Measurements from ENCODE around the gene BCAS4. TPM values are rescaled to one million over a fixed set of nuclear protein-coding genes. Genes with fewer than 3 reads are reported as not detected.
"Not testable (repeated sequence)": the region's sequence is repeated elsewhere in the genome, so short reads cannot be mapped to it uniquely, and the experiment has no call there.

The BCAS4 gene
- total RNA-seq, 2 experiments from 2014 or later = 11.0 to 11.6 TPM

GRCh38 chr20:50879649-50880550 lies 85.0 kb downstream of the BCAS4 start:
- peaks cover 5% of the 10 kb centered on the region for H3K9me3 Mint-ChIP-seq
- no peak overlapping the region for H3K4me3 Mint-ChIP-seq
- no peaks in the 10 kb centered on the region for H3K27me3 Mint-ChIP-seq
- no peak for DNase-seq
- no peaks in the 10 kb centered on the region for H3K4me1 Mint-ChIP-seq (ENCODE audit: low read depth)
- intact Hi-C loops (cut with micrococcal nuclease) = no loop called here
- CTCF ChIA-PET = no interaction called here
- POLR2A ChIA-PET = no interaction called here
- no peaks in the 10 kb centered on the region for H3K36me3 Mint-ChIP-seq
- no peak overlapping the region for H3K27ac Mint-ChIP-seq

DNA sequence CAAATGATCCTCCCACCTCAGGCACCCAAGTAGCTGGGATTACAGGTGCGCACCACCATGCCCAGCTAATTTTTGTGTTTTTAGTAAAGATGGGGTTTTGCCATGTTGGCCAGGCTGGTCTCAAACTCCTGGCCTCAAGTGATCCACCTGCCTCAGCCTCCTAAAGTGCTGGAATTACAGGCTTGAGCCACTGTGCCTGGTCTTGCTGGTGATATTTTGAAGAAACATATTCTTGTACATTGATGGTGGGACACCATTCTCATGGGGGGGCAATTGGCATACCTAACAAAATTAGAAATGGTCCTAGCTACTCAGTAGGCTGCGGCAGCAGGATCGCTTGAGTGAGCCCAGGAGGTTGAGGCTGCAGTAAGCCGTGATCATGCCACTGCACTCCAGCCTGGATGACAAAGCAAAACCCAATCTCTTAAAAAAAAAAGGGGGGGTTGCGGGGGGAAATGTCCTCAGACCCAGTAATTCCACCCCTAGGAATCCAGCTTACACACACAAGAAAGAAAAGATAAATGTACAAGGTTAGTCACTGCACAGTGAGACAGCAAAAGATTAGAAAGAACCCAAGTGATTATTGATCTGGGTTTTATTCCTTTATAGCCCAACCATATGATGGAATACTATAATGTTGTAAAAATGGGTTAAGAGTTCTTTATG lies 87.0 kb downstream of the BCAS4 start:
- H3K27ac Mint-ChIP-seq; DNase-seq; H3K36me3 Mint-ChIP-seq; H3K4me3 Mint-ChIP-seq; H3K4me1 Mint-ChIP-seq (ENCODE audit: low read depth); intact Hi-C loops (cut with micrococcal nuclease); H3K9me3 Mint-ChIP-seq; POLR2A ChIA-PET; H3K27me3 Mint-ChIP-seq: not testable (repeated sequence)
- CTCF ChIA-PET = interaction anchor here (1.3 kb wide), 1 partner anchor 48 kb away, joined by 3 read pairs; no protein-coding TSS in a partner anchor

GRCh38 chr20:50883856-50884255 lies 89.0 kb downstream of the BCAS4 start:
- Mint-ChIP-seq H3K36me3 (peaks cover 2% of the 10 kb centered on the region), H3K4me1 (ENCODE audit: low read depth) (no peaks in the 10 kb centered on the region), H3K9me3 (peaks cover 5% of the 10 kb centered on the region), H3K4me3 (no peak overlapping the region), H3K27me3 (no peaks in the 10 kb centered on the region), H3K27ac (no peak overlapping the region)
- ChIA-PET POLR2A (no interaction called here), CTCF (no interaction called here)
- DNase-seq = no peak
- intact Hi-C loops (cut with micrococcal nuclease) = no loop called here

GRCh38 chr20:50885068-50885467 lies 90.2 kb downstream of the BCAS4 start:
- peaks cover 5% of the 10 kb centered on the region for H3K9me3 Mint-ChIP-seq
- ChIA-PET POLR2A (interaction anchor here (0.8 kb wide), 1 partner anchor 63 kb away, joined by 4 read pairs; no protein-coding TSS in a partner anchor), CTCF (interaction anchor here (1.1 kb wide), 1 partner anchor 44 kb away, joined by 3 read pairs; no protein-coding TSS in a partner anchor)
- H3K4me3 Mint-ChIP-seq = no peak overlapping the region
- peaks cover 12% of the 10 kb centered on the region for H3K36me3 Mint-ChIP-seq
- H3K27ac Mint-ChIP-seq = no peak overlapping the region
- no peaks in the 10 kb centered on the region for H3K4me1 Mint-ChIP-seq (ENCODE audit: low read depth)
- intact Hi-C loops (cut with micrococcal nuclease) = no loop called here
- no peaks in the 10 kb centered on the region for H3K27me3 Mint-ChIP-seq
- no peak for DNase-seq

DNA sequence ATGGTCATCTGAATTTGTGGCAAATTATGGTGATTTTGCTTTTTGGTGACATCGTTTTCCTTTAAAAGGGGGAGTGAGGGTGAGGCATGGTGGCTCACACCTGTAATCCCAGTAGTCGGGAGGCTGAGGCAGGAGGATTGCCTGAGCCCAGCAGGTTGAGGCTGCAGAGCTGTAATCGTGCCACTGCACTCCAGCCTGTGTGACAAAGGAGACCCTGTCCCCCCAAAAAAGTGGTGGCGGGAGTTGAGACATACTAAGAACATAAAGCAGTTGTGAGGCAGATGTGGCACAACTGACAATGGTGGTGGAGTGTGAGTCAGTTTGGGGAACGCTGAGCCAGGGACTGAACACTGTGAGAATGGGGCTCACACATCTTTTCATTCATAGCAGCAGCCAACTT lies 90.9 kb downstream of the BCAS4 start:
- H3K4me1 Mint-ChIP-seq (ENCODE audit: low read depth) = no peaks in the 10 kb centered on the region
- H3K4me3 Mint-ChIP-seq = no peak overlapping the region
- intact Hi-C loops (cut with micrococcal nuclease) = no loop called here
- H3K9me3 Mint-ChIP-seq = peaks cover 5% of the 10 kb centered on the region
- POLR2A ChIA-PET = interaction anchor here (0.8 kb wide), 1 partner anchor 64 kb away, joined by 4 read pairs; no protein-coding TSS in a partner anchor
- H3K27ac Mint-ChIP-seq = no peak overlapping the region
- CTCF ChIA-PET = no interaction called here
- H3K36me3 Mint-ChIP-seq = peaks cover 13% of the 10 kb centered on the region
- no peaks in the 10 kb centered on the region for H3K27me3 Mint-ChIP-seq
- DNase-seq = no peak

GRCh38 chr20:50886184-50886790 lies 91.4 kb downstream of the BCAS4 start:
- peaks cover 14% of the 10 kb centered on the region for H3K36me3 Mint-ChIP-seq
- H3K4me3 Mint-ChIP-seq = no peak overlapping the region
- intact Hi-C loops (cut with micrococcal nuclease) = no loop called here
- no peak for DNase-seq
- CTCF ChIA-PET = no interaction called here
- H3K27me3 Mint-ChIP-seq = no peaks in the 10 kb centered on the region
- H3K4me1 Mint-ChIP-seq (ENCODE audit: low read depth) = peaks cover 3% of the 10 kb centered on the region
- no peak overlapping the region for H3K27ac Mint-ChIP-seq
- POLR2A ChIA-PET = no interaction called here
- H3K9me3 Mint-ChIP-seq = peaks cover 5% of the 10 kb centered on the region

DNA sequence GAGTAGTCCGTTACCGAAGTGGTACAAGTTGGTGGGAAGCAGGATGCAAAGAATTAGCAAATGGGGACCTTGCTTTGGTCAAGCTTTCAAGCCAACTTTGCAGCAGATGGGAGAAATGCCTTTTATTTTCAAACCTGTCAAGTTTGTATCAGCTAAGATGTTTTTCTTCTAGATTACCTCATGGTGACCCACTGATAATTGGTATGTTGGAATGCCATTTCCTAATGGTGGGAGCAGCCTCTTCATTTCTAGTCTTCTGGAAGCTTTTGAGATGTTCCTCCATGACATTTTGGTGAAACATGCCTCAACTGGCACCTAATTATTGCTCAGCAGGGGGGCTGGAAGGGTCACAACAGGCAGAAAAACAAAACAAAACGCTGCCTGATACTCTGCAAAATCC lies 92.7 kb downstream of the BCAS4 start:
- peaks cover 5% of the 10 kb centered on the region for H3K9me3 Mint-ChIP-seq
- POLR2A ChIA-PET = no interaction called here
- H3K27ac Mint-ChIP-seq = no peak overlapping the region

GRCh38 chr20:50891138-50891537 lies 96.3 kb downstream of the BCAS4 start:
- H3K27me3 Mint-ChIP-seq = no peaks in the 10 kb centered on the region
- H3K4me3 Mint-ChIP-seq = no peak overlapping the region
- DNase-seq = no peak
- peaks cover 30% of the 10 kb centered on the region for H3K4me1 Mint-ChIP-seq (ENCODE audit: low read depth)
- ChIA-PET POLR2A (interaction anchor here (0.9 to 1.0 kb wide), 2 partner anchors 67 to 101 kb away, joined by 3 to 4 read pairs; partner anchors contain the start of genes DPM1 and MOCS3), CTCF (interaction anchor here (0.9 to 2.3 kb wide), 3 partner anchors 12 to 38 kb away, joined by 3 to 8 read pairs (median 3); no protein-coding TSS in a partner anchor)
- peaks cover 46% of the 10 kb centered on the region for H3K36me3 Mint-ChIP-seq
- intact Hi-C loops (cut with micrococcal nuclease) = loop anchor here (5.0 kb wide), 1 partner anchor 36 kb away; no protein-coding TSS in a partner anchor
- no peaks in the 10 kb centered on the region for H3K9me3 Mint-ChIP-seq
- peak overlapping the region; percentile 28 for H3K27ac Mint-ChIP-seq

More for the DNA sequence above, 92.7 kb downstream of the BCAS4 start:
- Mint-ChIP-seq H3K36me3 (peaks cover 27% of the 10 kb centered on the region), H3K27me3 (no peaks in the 10 kb centered on the region), H3K4me3 (no peak overlapping the region), H3K4me1 (ENCODE audit: low read depth) (peaks cover 15% of the 10 kb centered on the region)
- no peak for DNase-seq
- CTCF ChIA-PET = interaction anchor here (0.6 to 1.1 kb wide), 2 partner anchors 93 to 94 kb away, joined by 3 read pairs; partner anchors contain the start of gene BCAS4
- intact Hi-C loops (cut with micrococcal nuclease) = no loop called here

DNA sequence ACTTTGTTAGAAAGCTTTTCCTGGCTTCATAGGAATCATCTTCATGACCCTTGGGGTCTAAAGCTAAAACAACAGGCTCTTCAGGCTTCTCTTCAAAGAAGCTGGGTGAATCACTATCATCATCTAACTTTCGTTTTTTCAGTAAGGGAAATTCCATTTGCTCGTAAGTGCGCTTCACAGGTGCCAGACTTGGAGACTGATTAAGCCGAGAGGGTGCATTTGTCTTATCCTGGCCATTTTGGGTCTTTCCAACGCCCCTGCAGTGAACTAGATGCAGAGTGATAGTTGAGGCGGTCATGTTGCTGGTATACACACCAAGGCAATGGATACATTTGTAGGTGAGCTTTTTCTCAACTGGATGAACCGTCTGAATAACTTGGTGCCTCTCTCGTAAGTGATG lies 97.5 kb downstream of the BCAS4 start:
- intact Hi-C loops (cut with micrococcal nuclease) = loop anchor here (1.0 to 5.0 kb wide), 2 partner anchors 22 to 35 kb away; no protein-coding TSS in a partner anchor
- H3K27ac Mint-ChIP-seq = peak overlapping the region; percentile 77
- ChIA-PET CTCF (interaction anchor here (0.8 to 0.9 kb wide), 2 partner anchors 74 to 98 kb away, joined by 3 to 5 read pairs; partner anchors contain the start of gene BCAS4), POLR2A (no interaction called here)
- H3K4me1 Mint-ChIP-seq (ENCODE audit: low read depth) = peaks cover 30% of the 10 kb centered on the region
- no peak overlapping the region for H3K4me3 Mint-ChIP-seq
- peaks cover 52% of the 10 kb centered on the region for H3K36me3 Mint-ChIP-seq
- DNase-seq = peak; percentile 22
- H3K27me3 Mint-ChIP-seq = no peaks in the 10 kb centered on the region
- H3K9me3 Mint-ChIP-seq = no peaks in the 10 kb centered on the region

- Mint-ChIP-seq H3K36me3 (peaks cover 56% of the 10 kb centered on the region), H3K27me3 (no peaks in the 10 kb centered on the region), H3K4me3 (no peak overlapping the region), H3K4me1 (ENCODE audit: low read depth) (peaks cover 30% of the 10 kb centered on the region), H3K27ac (peak overlapping the region; percentile 18), H3K9me3 (no peaks in the 10 kb centered on the region)
- intact Hi-C loops (cut with micrococcal nuclease) = loop anchor here (5.0 kb wide), 1 partner anchor 34 kb away; no protein-coding TSS in a partner anchor
- CTCF ChIA-PET = no interaction called here
- POLR2A ChIA-PET = no interaction called here
- DNase-seq = no peak
These were observed 98.8 kb downstream of the BCAS4 start for GRCh38 chr20:50893620-50894019.

DNA sequence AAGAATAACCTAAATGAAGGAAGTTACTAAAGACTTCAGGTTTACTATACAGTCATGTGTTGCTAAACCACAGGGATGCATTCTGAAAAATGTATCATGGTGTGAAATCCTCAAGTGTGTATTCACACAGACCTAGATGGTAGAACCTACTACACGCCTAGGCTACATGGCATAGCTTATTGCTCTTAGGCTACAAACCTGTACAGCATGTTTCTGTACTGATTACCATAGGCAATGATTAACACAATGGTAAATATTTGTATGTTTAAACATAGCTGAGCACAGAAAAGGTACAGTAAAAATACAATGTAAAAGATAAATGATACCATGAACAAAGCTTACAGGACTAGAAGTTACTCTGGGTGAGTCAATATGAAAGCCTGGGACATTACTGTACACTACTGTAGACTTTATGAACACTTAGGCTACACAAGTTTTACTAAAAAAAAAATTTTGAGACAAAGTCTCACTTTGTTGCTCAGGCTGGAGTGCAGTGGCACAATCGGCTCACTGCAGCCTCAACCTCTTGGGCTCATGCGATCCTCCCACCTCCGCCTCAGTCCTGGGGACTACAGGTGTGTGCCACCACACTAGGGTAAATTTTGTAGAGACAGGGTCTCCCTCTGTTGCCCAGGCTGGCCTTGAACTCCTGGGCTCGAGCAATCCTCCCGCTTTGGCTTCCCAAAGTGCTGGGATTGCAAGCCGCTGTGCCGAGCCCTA lies 100.4 kb downstream of the BCAS4 start:
- Mint-ChIP-seq H3K9me3 (no peaks in the 10 kb centered on the region), H3K4me3 (no peak overlapping the region), H3K36me3 (peaks cover 46% of the 10 kb centered on the region), H3K27me3 (no peaks in the 10 kb centered on the region), H3K27ac (no peak overlapping the region), H3K4me1 (ENCODE audit: low read depth) (peaks cover 30% of the 10 kb centered on the region)
- ChIA-PET POLR2A (interaction anchor here (0.9 kb wide), 1 partner anchor 36 kb away, joined by 3 read pairs; the partner anchor contains the start of gene ADNP), CTCF (interaction anchor here (0.8 to 1.3 kb wide), 6 partner anchors 21 to 102 kb away, joined by 3 to 5 read pairs (median 3); partner anchors contain the start of gene ADNP)
- DNase-seq = peak; percentile 16
- intact Hi-C loops (cut with micrococcal nuclease) = no loop called here
